Spleen (tissue), 7 donors: ENCODE results near the gene AFF4.

Source experiments
- POLR2A ChIP-seq, 3 donors: fragments of 450-650 bp; IDR thresholded peaks; one replicate each; pipeline ENCODE4 v1.5.1; 2017; ENCODE audit warnings: antibody characterized with exemption in 3 of 3, mild to moderate bottlenecking in 1 of 3
- POLR2AphosphoS5 ChIP-seq, 3 donors: sonication (generic); formaldehyde crosslinking; IDR thresholded peaks; one replicate each; pipeline ENCODE4 v1.5.1; 2017; ENCODE audit warnings: antibody characterized with exemption in 3 of 3
- TF ChIP-seq, protein P1 (sequence below), 11 experiments: fragments of 200-600 bp in 7 of 11; fragments of 450-650 bp in 4 of 11; sonication (generic) in 4 of 11; IDR thresholded peaks in 8 of 11; conservative IDR thresholded peaks in 3 of 11; 1 replicate in 7 of 11; 2 replicates in 4 of 11; pipeline versions ENCODE4 v1.4.0 to v1.8.0; 2016 to 2021; ENCODE audit warnings: antibody characterized with exemption in 11 of 11, inconsistent platforms in 4 of 11, mild to moderate bottlenecking in 1 of 11
- donor health status: DM: no; HTN: no; CAD: no; lungs with moderate emphysema.
- donor health status: DM: no; HTN: no; CAD: no.
- donor health status: DM: no; HTN: no; CAD: no.

DNA sequence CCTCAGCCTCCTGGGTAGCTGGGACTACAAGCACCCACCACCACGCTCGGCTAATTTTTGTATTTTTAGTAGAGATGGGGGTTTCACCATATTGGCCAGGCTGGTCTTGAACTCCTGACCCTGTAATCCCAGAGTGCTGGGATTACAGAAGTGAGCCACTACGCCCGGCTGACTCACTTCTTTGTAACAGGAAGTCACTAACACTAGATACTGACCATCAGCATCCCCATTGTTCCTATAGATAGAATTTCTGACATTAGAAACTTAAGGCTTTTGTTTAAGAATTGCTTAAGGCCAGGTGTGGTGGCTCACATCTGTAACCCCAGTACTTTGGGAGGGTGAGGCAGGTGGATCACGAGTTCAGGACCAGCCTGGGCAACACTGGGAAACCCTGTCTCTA is 47.8 kb downstream of the AFF4 start:
- TF ChIP-seq, protein P1, sequence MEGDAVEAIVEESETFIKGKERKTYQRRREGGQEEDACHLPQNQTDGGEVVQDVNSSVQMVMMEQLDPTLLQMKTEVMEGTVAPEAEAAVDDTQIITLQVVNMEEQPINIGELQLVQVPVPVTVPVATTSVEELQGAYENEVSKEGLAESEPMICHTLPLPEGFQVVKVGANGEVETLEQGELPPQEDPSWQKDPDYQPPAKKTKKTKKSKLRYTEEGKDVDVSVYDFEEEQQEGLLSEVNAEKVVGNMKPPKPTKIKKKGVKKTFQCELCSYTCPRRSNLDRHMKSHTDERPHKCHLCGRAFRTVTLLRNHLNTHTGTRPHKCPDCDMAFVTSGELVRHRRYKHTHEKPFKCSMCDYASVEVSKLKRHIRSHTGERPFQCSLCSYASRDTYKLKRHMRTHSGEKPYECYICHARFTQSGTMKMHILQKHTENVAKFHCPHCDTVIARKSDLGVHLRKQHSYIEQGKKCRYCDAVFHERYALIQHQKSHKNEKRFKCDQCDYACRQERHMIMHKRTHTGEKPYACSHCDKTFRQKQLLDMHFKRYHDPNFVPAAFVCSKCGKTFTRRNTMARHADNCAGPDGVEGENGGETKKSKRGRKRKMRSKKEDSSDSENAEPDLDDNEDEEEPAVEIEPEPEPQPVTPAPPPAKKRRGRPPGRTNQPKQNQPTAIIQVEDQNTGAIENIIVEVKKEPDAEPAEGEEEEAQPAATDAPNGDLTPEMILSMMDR (IDR thresholded peaks at IDR 0.05 in 8 of 11, conservative IDR thresholded peaks at IDR 0.05 in 3 of 11) = no peak
- TF ChIP-seq POLR2A (IDR thresholded peaks at IDR 0.05) (no peak), POLR2AphosphoS5 (IDR thresholded peaks at IDR 0.05) (no peak)
